Adrenal gland (tissue), 12 donors: Measurements from ENCODE around the gene KIF22. TPM values are rescaled to one million over a fixed set of nuclear protein-coding genes. Genes with fewer than 3 reads are reported as not detected.

Experiments
- DNase-seq, 7 donors: peaks; one replicate each; pipeline ENCODE4 v3.0.0-alpha.2; 2019 to 2020
- H3K27ac ChIP-seq, 5 donors: fragments of 200-600 bp; sonication (generic) in 4 of 5; 1 replicate in 3 of 5; 2 replicates in 2 of 5; pipeline versions ENCODE4 v1.5.1 to v1.8.0; 2016 to 2020; ENCODE audit warnings: mild to moderate bottlenecking in 1 of 5
- H3K27me3 ChIP-seq: fragments of 200-600 bp; 2 replicates; pipeline ENCODE4 v1.8.0; 2021
- H3K36me3 ChIP-seq, 2 donors: fragments of 200-600 bp; replicated peaks in 1 of 2; 1 replicate in 1 of 2; 2 replicates in 1 of 2; pipeline versions ENCODE4 v1.5.1 to v1.8.0; 2018 to 2022
- H3K4me1 ChIP-seq, 2 donors: fragments of 200-600 bp; replicated peaks in 1 of 2; 1 replicate in 1 of 2; 2 replicates in 1 of 2; pipeline versions ENCODE4 v1.5.1 to v1.8.0; 2018 to 2021
- H3K4me3 ChIP-seq, 4 donors: fragments of 200-600 bp; sonication (generic) in 3 of 4; one replicate each; pipeline ENCODE4 v1.5.1; 2016 to 2018
- H3K9me3 ChIP-seq, 3 donors: fragments of 200-600 bp; sonication (generic) in 1 of 3; replicated peaks in 1 of 3; 1 replicate in 2 of 3; 2 replicates in 1 of 3; pipeline versions ENCODE4 v1.5.1 to v1.8.0; 2016 to 2021
- CTCF ChIP-seq, 6 experiments: fragments of 450-650 bp in 4 of 6; fragments of 200-600 bp in 2 of 6; sonication (generic) in 1 of 6; IDR thresholded peaks; 1 replicate in 5 of 6; 2 replicates in 1 of 6; pipeline versions ENCODE4 v1.5.1 to v1.8.0; 2016 to 2021; ENCODE audit warnings: antibody characterized with exemption in 6 of 6, mild to moderate bottlenecking in 2 of 6, moderate library complexity in 1 of 6
- POLR2A ChIP-seq, 2 donors: fragments of 450-650 bp; IDR thresholded peaks; one replicate each; pipeline ENCODE4 v1.6.1; 2017; ENCODE audit warnings: antibody characterized with exemption in 2 of 2, mild to moderate bottlenecking in 2 of 2, moderate library complexity in 1 of 2
- WGBS, 4 donors: extraction: QIAGEN DNeasy Blood & Tissue Kit in 2 of 4; methylation state at CpG; one replicate each; pipeline versions ENCODE4 v1.1.5 to v1.1.7; 2013 to 2017; 5-methylcytosine and 5-hydroxymethylcytosine counted together
- intact Hi-C, 2 donors: fragments of 100-400 bp; cut with DNase I; formaldehyde crosslinking; loops; one replicate each; pipeline versions ENCODE4 v1.14.1 to v1.15.0; 2022 to 2023
- polyA plus RNA-seq, 3 donors: library from polyadenylated mRNA; stranded (reverse); fragments of 200-250 nt in 2 of 3; fragments of 350-450 nt in 1 of 3; fragmentation: Illumina TruSeq in 1 of 3; extraction: RNeasy Lipid Tissue Mini Kit (QIAGEN cat#74804) in 1 of 3; gene quantifications; one replicate each; pipeline ENCODE4 v1.2.3, GENCODE V29; 2013 to 2014
- total RNA-seq, 9 donors: library from RNA; depleted of rRNA in 4 of 9; stranded (reverse); fragments of >200 nt in 4 of 9; fragments of 120-200 nt in 1 of 9; fragmentation: NEBNext Ultra II Directional in 1 of 9; extraction: Animal tissue kit (Norgen Biotek cat#: 25700) in 1 of 9; gene quantifications; one replicate each; pipeline versions ENCODE4 v1.1.0 to v1.2.4, GENCODE V29; 2013 to 2023
- donor health status: healthy with polysubstance abuse.
- donor health status: Bipolar disorder and iron deficiency.
- donor health status: DM: yes; HTN: yes; CAD: no.
- donor health status: DM: no; HTN: no; CAD: no.
- donor health status: DM: no; HTN: no; CAD: no.
- donor health status: DM: yes; HTN: yes; CAD: no.

Gene KIF22
- total and polyA plus RNA-seq, 12 donors = 8.8 to 127 (median 19.7) TPM

DNA sequence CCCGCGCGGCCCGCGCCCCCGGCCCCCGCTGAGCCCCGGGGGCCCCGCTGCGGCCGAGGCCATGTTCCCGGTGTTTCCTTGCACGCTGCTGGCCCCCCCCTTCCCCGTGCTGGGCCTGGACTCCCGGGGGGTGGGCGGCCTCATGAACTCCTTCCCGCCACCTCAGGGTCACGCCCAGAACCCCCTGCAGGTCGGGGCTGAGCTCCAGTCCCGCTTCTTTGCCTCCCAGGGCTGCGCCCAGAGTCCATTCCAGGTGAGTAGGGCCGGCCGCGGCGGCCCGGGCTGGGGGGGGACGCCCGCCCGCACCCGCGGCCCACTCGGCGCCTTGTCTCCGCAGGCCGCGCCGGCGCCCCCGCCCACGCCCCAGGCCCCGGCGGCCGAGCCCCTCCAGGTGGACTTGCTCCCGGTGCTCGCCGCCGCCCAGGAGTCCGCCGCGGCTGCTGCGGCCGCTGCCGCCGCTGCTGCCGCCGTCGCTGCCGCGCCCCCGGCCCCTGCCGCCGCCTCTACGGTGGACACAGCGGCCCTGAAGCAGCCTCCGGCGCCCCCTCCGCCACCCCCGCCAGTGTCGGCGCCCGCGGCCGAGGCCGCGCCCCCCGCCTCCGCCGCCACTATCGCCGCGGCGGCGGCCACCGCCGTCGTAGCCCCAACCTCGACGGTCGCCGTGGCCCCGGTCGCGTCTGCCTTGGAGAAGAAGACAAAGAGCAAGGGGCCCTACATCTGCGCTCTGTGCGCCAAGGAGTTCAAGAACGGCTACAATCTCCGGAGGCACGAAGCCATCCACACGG lies 16.3 kb downstream of the KIF22 start:
- 0 to 1% (median 1%) methylated on average over 3 to 98 of the region's 99 CpGs for WGBS, 4 donors
- DNase-seq = peak; percentile 61 to 80 (median 70)
- H3K27me3 ChIP-seq = no peaks in the 10 kb centered on the region
- H3K9me3 ChIP-seq = no peaks in the 10 kb centered on the region
- H3K4me1 ChIP-seq = peaks cover 29 to 46% of the 10 kb centered on the region in 2 donors
- H3K36me3 ChIP-seq = peaks cover 0 to 18% of the 10 kb centered on the region in 2 donors
- peak overlapping the region; percentile 54 to 97 (median 93) for H3K27ac ChIP-seq
- intact Hi-C loops = no loop called here
- no peak for TF ChIP-seq POLR2A (IDR thresholded peaks at IDR 0.05)
- TF ChIP-seq CTCF (IDR thresholded peaks at IDR 0.05) = peak in 1 of 6 experiments; percentile 4
- H3K4me3 ChIP-seq = peak overlapping the region in 2 of 4 donors; percentile 25 to 66

GRCh38 chr16:29807426-29808218 lies 17.1 kb downstream of the KIF22 start:
- Histone ChIP-seq H3K4me1 (peaks cover 34 to 54% of the 10 kb centered on the region in 2 donors), H3K9me3 (no peaks in the 10 kb centered on the region), H3K27me3 (no peaks in the 10 kb centered on the region), H3K27ac (peak overlapping the region; percentile 54 to 97 (median 93)), H3K36me3 (peaks cover 0 to 18% of the 10 kb centered on the region in 2 donors), H3K4me3 (peak overlapping the region in 2 of 4 donors; percentile 25 to 66)
- DNase-seq = peak; percentile 89 to 96 (median 94)
- WGBS, 4 donors = 2 to 3% (median 2%) methylated on average over 13 to 69 of the region's 69 CpGs
- TF ChIP-seq CTCF (IDR thresholded peaks at IDR 0.05) (peak in 4 of 6 experiments; percentile 17 to 52 (median 36)), POLR2A (IDR thresholded peaks at IDR 0.05) (peak; percentile 47 to 73)
- intact Hi-C loops = no loop called here

- H3K4me3 ChIP-seq = peak overlapping the region in 2 of 4 donors; percentile 25 to 66
- H3K9me3 ChIP-seq = no peaks in the 10 kb centered on the region
- TF ChIP-seq CTCF (IDR thresholded peaks at IDR 0.05) (no peak), POLR2A (IDR thresholded peaks at IDR 0.05) (no peak)
- H3K36me3 ChIP-seq = peaks cover 0 to 18% of the 10 kb centered on the region in 2 donors
- H3K27me3 ChIP-seq = no peaks in the 10 kb centered on the region
- 36 to 42% (median 37%) methylated on average over 22 to 25 of the region's 25 CpGs for WGBS, 4 donors
- peaks cover 34 to 59% of the 10 kb centered on the region in 2 donors for H3K4me1 ChIP-seq
- H3K27ac ChIP-seq = peak overlapping the region; percentile 54 to 97 (median 93)
- DNase-seq = peak; percentile 44 to 78 (median 56)
- intact Hi-C loops = no loop called here
Observed at GRCh38 chr16:29808219-29808900, 17.8 kb downstream of the KIF22 start.
